22Rv1 (cell line): ENCODE results near the gene BAZ2B.

Experiments
- H3K27ac ChIP-seq: fragments of 450-650 bp; 2 replicates; pipeline ENCODE4 v1.5.1; 2017
- ZFX ChIP-seq: fragments of 450-650 bp; IDR thresholded peaks from 2 replicates; pipeline ENCODE4 v1.6.1; 2017; ENCODE audit warnings: antibody characterized with exemption, borderline replicate concordance
- TF ChIP-seq, protein P1 (sequence below): fragments of 450-650 bp; IDR thresholded peaks from 2 replicates; pipeline ENCODE4 v1.5.1; 2017; ENCODE audit warnings: mild to moderate bottlenecking

Gene BAZ2B

GRCh38 chr2:159326569-159327255 lies 289.6 kb downstream of the BAZ2B start:
- no peak overlapping the region for H3K27ac ChIP-seq
- TF ChIP-seq ZFX: no peak
- TF ChIP-seq, protein P1, sequence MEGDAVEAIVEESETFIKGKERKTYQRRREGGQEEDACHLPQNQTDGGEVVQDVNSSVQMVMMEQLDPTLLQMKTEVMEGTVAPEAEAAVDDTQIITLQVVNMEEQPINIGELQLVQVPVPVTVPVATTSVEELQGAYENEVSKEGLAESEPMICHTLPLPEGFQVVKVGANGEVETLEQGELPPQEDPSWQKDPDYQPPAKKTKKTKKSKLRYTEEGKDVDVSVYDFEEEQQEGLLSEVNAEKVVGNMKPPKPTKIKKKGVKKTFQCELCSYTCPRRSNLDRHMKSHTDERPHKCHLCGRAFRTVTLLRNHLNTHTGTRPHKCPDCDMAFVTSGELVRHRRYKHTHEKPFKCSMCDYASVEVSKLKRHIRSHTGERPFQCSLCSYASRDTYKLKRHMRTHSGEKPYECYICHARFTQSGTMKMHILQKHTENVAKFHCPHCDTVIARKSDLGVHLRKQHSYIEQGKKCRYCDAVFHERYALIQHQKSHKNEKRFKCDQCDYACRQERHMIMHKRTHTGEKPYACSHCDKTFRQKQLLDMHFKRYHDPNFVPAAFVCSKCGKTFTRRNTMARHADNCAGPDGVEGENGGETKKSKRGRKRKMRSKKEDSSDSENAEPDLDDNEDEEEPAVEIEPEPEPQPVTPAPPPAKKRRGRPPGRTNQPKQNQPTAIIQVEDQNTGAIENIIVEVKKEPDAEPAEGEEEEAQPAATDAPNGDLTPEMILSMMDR: no peak

- TF ChIP-seq ZFX: no peak
- TF ChIP-seq, protein P1: no peak
- H3K27ac ChIP-seq: no peak overlapping the region
Measured at GRCh38 chr2:159322419-159322818, 293.9 kb downstream of the BAZ2B start.

GRCh38 chr2:159317392-159318088 lies 298.8 kb downstream of the BAZ2B start:
- H3K27ac ChIP-seq: no peak overlapping the region
- TF ChIP-seq, protein P1: no peak
- no peak for TF ChIP-seq ZFX

DNA sequence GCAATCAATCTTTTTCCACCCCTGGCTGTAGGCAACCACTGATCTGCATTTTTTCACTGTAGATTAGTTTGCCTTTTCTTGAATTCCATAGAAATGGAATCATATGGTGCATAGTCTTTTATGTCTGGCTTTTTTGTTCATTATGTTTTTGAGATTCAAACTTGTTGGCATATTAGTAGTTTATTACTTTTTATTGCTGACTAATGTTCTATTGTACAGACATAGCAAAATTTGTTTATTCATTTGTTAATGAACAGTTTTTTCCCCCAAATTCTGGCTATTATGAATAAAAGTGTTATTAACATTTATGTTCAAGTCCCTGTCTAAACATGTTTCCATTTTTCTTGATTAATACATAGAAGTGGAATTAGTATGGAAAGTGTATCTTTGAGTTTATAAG lies 308.4 kb downstream of the BAZ2B start:
- no peak overlapping the region for H3K27ac ChIP-seq
- TF ChIP-seq, protein P1: no peak
- TF ChIP-seq ZFX: no peak

GRCh38 chr2:159300586-159300985 lies 315.8 kb downstream of the BAZ2B start:
- TF ChIP-seq ZFX: no peak
- TF ChIP-seq, protein P1: no peak
- no peak overlapping the region for H3K27ac ChIP-seq

DNA sequence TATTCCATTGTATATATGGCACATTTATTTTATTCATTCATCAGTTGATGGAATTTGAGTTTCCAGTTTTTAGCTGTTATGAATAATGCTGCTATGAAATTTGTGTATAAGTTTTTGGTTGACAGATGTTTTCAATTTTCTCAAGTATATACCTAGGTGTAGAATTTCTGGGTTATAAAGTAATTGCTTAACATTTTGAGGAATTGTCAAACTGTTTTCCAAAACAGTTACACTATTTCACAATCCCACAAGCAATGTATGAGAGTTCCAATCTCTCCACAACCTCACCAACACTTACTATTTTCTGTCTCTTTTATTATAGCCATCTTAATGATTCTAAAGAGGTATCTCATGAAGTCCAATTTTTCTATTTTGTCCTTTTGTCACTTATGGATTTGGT lies 317.4 kb downstream of the BAZ2B start:
- no peak overlapping the region for H3K27ac ChIP-seq
- TF ChIP-seq ZFX: no peak
- TF ChIP-seq, protein P1: no peak

GRCh38 chr2:159297042-159297707 lies 319.2 kb downstream of the BAZ2B start:
- H3K27ac ChIP-seq: no peak overlapping the region
- no peak for TF ChIP-seq ZFX
- TF ChIP-seq, protein P1: no peak
